ENCODE data around the gene KIF25.
A peak's percentile ranks its signal among the peaks of the same experiment; 100 is the strongest.

Gene KIF25

DNA sequence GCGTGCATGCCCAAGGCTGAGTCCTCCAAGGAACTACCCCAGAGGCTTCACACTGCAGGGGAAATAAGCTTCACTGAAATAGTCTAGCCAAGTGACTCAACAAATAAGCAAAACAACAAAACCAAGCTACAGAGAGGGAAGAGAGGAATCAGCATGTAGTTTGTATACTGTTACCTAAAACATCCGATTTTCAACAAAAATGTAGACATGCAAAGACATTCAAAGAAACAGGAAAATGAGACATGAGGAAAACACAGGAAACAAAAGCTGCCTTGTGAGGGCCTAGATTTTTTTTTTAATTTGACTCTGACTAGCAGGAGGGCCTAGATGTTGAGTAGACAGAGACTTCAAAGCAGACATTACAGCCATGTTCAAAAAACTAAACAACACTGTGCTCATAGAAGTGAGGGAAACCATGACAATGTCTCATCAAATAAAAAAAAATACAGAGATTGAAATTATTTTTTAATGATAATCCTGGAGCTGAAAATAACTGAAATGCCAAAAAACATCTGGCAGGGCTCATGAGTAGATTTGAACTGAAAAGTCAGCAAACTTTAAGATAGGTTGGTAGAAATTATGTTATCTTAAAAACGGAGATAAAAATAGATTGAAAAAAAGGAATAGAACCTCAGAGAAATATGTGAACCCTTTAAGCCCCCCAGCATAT is 16.4 kb upstream of the KIF25 start:
- peak; percentile 36 for DNase-seq (ENCODE audit: low read depth)
- H3K4me3 ChIP-seq (ENCODE audit: low read depth, low read length) = no peak overlapping the region
- TF ChIP-seq, protein P1, sequence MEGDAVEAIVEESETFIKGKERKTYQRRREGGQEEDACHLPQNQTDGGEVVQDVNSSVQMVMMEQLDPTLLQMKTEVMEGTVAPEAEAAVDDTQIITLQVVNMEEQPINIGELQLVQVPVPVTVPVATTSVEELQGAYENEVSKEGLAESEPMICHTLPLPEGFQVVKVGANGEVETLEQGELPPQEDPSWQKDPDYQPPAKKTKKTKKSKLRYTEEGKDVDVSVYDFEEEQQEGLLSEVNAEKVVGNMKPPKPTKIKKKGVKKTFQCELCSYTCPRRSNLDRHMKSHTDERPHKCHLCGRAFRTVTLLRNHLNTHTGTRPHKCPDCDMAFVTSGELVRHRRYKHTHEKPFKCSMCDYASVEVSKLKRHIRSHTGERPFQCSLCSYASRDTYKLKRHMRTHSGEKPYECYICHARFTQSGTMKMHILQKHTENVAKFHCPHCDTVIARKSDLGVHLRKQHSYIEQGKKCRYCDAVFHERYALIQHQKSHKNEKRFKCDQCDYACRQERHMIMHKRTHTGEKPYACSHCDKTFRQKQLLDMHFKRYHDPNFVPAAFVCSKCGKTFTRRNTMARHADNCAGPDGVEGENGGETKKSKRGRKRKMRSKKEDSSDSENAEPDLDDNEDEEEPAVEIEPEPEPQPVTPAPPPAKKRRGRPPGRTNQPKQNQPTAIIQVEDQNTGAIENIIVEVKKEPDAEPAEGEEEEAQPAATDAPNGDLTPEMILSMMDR (conservative IDR thresholded peaks at IDR 0.05; ENCODE audit: low read depth, low read length) = no peak

DNA sequence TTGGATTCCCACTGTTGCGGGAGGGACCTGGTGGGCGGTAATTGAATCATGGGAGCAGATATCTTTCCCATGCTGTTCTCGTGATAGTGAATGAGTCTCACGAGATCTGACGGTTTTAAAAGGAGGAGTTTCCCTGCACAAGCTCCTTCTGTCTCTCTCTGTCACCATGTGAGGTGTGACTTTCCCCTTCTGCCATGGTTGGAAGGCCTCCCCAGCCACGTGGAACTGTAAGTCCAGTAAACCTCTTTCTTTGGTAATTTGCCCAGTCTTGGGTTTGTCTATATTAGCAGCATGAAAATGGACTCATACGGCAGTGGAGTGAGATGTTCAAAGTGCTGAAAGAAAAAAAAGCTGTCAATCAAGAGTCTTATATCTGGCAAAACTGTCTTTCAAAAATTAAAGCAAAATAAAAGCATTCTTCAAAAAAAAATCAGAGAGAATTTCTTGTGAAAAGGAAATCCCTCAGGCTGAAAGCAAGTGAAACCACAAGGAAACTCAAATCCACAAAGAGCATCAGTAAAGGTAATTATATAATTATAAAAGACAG is 15.5 kb upstream of the KIF25 start:
- no peak overlapping the region for H3K4me3 ChIP-seq (ENCODE audit: low read depth, low read length)
- TF ChIP-seq, protein P1 (conservative IDR thresholded peaks at IDR 0.05; ENCODE audit: low read depth, low read length) = no peak
- DNase-seq (ENCODE audit: low read depth) = no peak

DNA sequence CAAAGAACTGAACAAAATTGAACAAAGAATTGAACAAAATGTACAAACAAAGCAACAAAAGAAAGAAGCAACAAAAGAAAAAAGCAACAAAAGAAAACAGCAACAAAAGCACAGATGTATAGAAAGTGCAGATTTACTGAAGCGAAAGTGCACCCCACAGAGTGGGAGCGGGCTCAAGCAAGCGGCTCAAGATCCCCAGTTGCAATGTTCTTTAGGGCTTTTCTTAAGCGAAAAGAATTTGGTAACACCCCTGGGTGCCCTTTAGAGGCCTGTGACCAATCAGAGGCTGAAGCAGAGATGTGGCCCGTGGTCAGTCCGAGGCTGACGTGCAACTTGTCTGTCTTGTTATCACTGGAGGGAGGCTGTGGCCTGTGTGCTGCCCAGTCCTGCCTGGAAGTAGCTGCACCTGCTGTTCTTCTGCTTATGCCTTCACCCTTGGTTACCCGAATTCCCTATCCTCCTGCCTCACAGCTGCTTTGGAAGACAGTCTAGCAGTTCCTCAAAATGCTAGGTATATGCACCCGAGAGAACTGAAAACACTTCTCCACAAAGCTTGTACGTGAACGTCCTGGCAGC is 13.2 kb upstream of the KIF25 start:
- no peak overlapping the region for H3K4me3 ChIP-seq (ENCODE audit: low read depth, low read length)
- TF ChIP-seq, protein P1 (conservative IDR thresholded peaks at IDR 0.05; ENCODE audit: low read depth, low read length) = no peak
- DNase-seq (ENCODE audit: low read depth) = no peak

DNA sequence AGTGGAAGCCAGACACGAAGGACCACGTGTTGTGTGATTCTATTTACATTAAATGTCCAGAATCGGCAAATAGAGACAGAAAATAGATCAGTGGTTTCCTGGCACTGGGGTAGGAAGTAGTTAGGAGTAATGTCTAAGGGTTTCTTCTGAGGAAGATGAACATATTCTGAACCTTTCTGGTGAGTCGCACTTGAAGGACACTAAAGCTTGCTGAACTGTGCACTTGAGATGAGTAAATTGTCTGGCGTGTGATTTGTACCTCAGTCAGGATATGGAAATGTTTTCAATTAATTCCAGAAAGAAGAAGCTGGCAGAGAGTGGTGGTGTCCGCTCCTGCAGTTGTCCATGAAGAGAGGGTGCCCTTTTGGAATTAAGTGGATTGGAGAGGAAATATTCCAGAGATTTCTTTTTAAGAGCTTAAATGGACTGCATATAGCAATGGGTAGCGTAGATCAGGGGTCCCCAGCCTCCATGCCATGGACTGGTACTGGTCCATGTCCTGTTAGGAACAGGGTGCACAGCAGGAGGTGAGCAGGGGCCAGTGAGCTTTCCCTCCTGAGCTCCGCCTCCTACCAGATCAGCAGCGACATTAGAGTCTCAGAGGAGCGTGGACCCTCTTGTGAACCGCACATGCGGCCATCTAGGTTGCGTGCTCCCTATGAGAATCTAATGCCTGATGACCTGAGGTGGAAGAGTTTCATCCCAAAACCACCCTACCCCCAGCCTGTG is 12.4 kb upstream of the KIF25 start:
- no peak for DNase-seq (ENCODE audit: low read depth)
- no peak overlapping the region for H3K4me3 ChIP-seq (ENCODE audit: low read depth, low read length)
- TF ChIP-seq, protein P1 (conservative IDR thresholded peaks at IDR 0.05; ENCODE audit: low read depth, low read length) = no peak

DNA sequence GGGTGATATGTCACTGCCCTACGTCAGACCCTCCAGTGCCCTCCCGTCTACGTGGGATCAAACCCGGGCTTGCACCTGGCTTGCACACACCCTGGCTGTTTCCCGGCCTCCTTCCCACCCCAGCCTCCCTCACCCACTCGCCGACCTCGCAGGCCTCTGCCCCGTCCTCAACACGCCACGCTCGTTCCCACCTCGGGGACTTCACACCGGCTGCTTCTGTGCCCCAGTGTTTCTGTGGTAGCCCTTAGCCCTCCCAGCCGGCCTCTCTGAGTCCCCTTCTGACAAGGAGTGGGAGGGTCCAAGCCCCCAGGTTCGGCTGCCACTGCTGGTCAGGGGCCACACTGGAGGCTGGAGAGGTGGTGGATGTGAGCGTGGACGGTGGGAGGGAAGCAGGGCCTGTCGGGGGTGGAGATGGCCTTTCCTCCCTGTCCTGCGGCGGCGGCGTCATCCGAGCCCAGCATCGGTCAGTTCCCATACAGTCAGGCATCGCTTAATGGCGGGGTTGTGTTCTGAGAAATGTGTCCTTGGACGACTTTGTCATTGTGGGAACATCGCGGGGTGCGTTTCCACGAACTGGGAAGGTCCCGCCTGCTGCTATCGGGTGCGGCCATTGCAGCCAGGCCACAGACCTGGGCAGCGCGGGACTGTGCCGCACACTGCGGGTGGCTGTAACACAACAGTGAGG is 11.4 kb upstream of the KIF25 start:
- TF ChIP-seq, protein P1 (conservative IDR thresholded peaks at IDR 0.05; ENCODE audit: low read depth, low read length) = no peak
- no peak overlapping the region for H3K4me3 ChIP-seq (ENCODE audit: low read depth, low read length)
- DNase-seq (ENCODE audit: low read depth) = no peak

DNA sequence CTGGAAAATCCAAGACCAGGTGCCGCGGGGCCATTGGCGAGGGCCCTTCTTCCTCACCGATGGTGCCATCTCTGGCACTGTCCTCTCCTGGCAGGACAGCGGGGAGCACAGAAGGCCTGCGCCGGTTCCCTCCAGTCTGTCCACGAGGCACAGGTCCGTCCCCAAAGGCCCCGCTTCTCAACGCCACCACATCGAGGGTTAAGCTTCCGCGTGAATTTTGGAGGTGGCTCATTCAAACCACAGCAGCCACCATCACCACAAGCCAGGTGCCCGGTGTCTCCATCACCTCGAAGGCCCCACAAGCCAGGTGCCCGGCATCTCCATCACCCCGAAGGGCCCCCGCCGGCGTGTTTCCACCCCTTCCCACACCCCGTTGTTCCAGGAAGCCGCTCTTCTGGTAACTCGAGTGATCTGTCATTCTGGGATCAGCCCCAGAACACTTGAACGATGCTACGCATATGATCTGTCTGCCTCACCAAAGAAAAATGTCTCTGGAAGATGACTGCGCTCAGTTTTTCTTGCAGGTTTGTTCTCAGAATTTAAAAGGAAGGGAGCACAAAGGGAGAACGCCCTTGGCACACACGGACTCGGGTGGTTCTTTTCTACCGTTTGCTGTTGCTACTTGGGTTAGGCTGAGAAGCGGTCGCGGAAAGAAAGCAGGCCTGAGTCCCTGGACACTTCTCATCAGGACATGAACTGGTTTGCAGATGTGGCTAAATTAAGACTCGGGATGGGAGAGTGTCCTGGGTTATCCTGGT is 9.9 kb upstream of the KIF25 start:
- no peak for DNase-seq (ENCODE audit: low read depth)
- TF ChIP-seq, protein P1 (conservative IDR thresholded peaks at IDR 0.05; ENCODE audit: low read depth, low read length) = no peak
- no peak overlapping the region for H3K4me3 ChIP-seq (ENCODE audit: low read depth, low read length)
